Naive thymus-derived CD4-positive, alpha-beta T cell (primary cell): ENCODE measurements around the gene SLC4A1AP. TPM values are rescaled to one million over a fixed set of nuclear protein-coding genes. Genes with fewer than 3 reads are reported as not detected.
"Not testable (repeated sequence)": the region's sequence is repeated elsewhere in the genome, so short reads cannot be mapped to it uniquely, and the experiment has no call there.

Experiments used
- ATAC-seq: fragments of 150-1000 bp; cut with Tn5 transposase; 2 replicates; pipeline ENCODE4 v1.10.0; 2021; ENCODE audit warnings: mild to moderate bottlenecking, moderate library complexity
- CTCF ChIA-PET: fragments of 350-600 bp; sonication (Branson Sonifier 250); formaldehyde crosslinking; loops from one replicate; lab custom pipeline; 2021; ENCODE audit warnings: antibody characterized with exemption; lab: Charles Lee
- POLR2A ChIA-PET: fragments of 350-600 bp; sonication (Branson Sonifier 250); formaldehyde crosslinking; loops from one replicate; lab custom pipeline; 2021; ENCODE audit warnings: antibody characterized with exemption, inconsistent platforms; lab: Charles Lee
- DNase-seq, 9 donors: peaks; one replicate each; pipeline versions ENCODE4 v3.0.0 to v3.0.0-alpha.2; 2020 to 2022; ENCODE audit warnings: mixed read lengths in 1 of 9
- H3K27ac ChIP-seq: one replicate; pipeline ENCODE4 v1.7.0; 2013; ENCODE audit warnings: mild to moderate bottlenecking, low read depth, low read length, moderate library complexity
- H3K27me3 ChIP-seq, 2 donors: one replicate each; pipeline ENCODE4 v1.7.0; 2013; ENCODE audit warnings: low read length in 2 of 2, mild to moderate bottlenecking in 2 of 2, moderate library complexity in 2 of 2; ENCODE audit not compliant: control insufficient read depth in 2 of 2, insufficient read depth in 2 of 2
- H3K36me3 ChIP-seq, 3 experiments: 1 replicate in 2 of 3; 2 replicates in 1 of 3; pipeline ENCODE4 v1.7.0; 2013; ENCODE audit warnings: low read length in 3 of 3, mild to moderate bottlenecking in 3 of 3, moderate library complexity in 1 of 3; ENCODE audit not compliant: insufficient read depth in 3 of 3, control insufficient read depth in 2 of 3
- H3K4me1 ChIP-seq, 2 donors: one replicate each; pipeline ENCODE4 v1.7.0; 2013; ENCODE audit warnings: low read length in 2 of 2, mild to moderate bottlenecking in 2 of 2, moderate library complexity in 1 of 2; ENCODE audit not compliant: control insufficient read depth in 2 of 2, insufficient read depth in 2 of 2
- H3K4me3 ChIP-seq: 2 replicates; pipeline ENCODE4 v1.7.0; 2013; ENCODE audit warnings: mild to moderate bottlenecking, low read length
- H3K9me3 ChIP-seq, 3 experiments: 1 replicate in 2 of 3; 2 replicates in 1 of 3; pipeline ENCODE4 v1.7.0; 2013; ENCODE audit warnings: low read length in 3 of 3; ENCODE audit not compliant: control insufficient read depth in 2 of 3
- H3K27ac Mint-ChIP-seq, 9 donors: one replicate each; pipeline ENCODE4 v1.8.0; 2020 to 2022; ENCODE audit warnings: mixed read lengths in 9 of 9, mild to moderate bottlenecking in 8 of 9, moderate library complexity in 5 of 9, inconsistent platforms in 2 of 9
- H3K27me3 Mint-ChIP-seq, 5 donors: one replicate each; pipeline ENCODE4 v1.8.0; 2021 to 2022; ENCODE audit warnings: mixed read lengths in 5 of 5, mild to moderate bottlenecking in 1 of 5
- H3K36me3 Mint-ChIP-seq, 5 donors: one replicate each; pipeline ENCODE4 v1.8.0; 2020 to 2022; ENCODE audit warnings: mixed read lengths in 5 of 5, mild to moderate bottlenecking in 3 of 5, inconsistent platforms in 1 of 5
- H3K4me1 Mint-ChIP-seq, 7 donors: one replicate each; pipeline ENCODE4 v1.8.0; 2020 to 2022; ENCODE audit warnings: mixed read lengths in 7 of 7, mild to moderate bottlenecking in 3 of 7, inconsistent platforms in 1 of 7
- H3K4me3 Mint-ChIP-seq, 10 donors: one replicate each; pipeline ENCODE4 v1.8.0; 2020 to 2022; ENCODE audit warnings: mild to moderate bottlenecking in 10 of 10, mixed read lengths in 10 of 10, moderate library complexity in 6 of 10, inconsistent platforms in 2 of 10
- H3K9me3 Mint-ChIP-seq, 11 donors: one replicate each; pipeline ENCODE4 v1.8.0; 2020 to 2022; ENCODE audit warnings: mixed read lengths in 11 of 11, mild to moderate bottlenecking in 4 of 11, inconsistent platforms in 1 of 11, moderate library complexity in 1 of 11
- intact Hi-C, 2 donors: fragments of 100-400 bp; cut with micrococcal nuclease; formaldehyde crosslinking; loops; one replicate each; pipeline ENCODE4 v1.15.1; 2023
- polyA plus RNA-seq, 2 donors: library from polyadenylated mRNA; unstranded; fragments of 300-500 nt; fragmentation: Illumina TruSeq; gene quantifications; one replicate each; pipeline ENCODE4 v1.2.3, GENCODE V29; 2021
- total RNA-seq, 6 experiments: library from RNA in 5 of 6; stranded (reverse) in 5 of 6; gene quantifications; 1 replicate in 5 of 6; 2 replicates in 1 of 6; pipeline ENCODE4 v1.2.3 and lab custom pipeline; 2021 to 2026

Gene SLC4A1AP
- total and polyA plus RNA-seq, 7 experiments from 2014 or later = 14.7 to 37.6 (median 24.7) TPM

GRCh38 chr2:27630257-27630656, 33.4 kb upstream of the SLC4A1AP start:
- peaks cover 11 to 13% of the 10 kb centered on the region in 2 donors for H3K4me1 ChIP-seq
- Mint-ChIP-seq H3K36me3 (peaks cover 10 to 34% (median 27%) of the 10 kb centered on the region in 5 donors), H3K4me3 (peak overlapping the region in 4 of 10 donors; percentile 23 to 39 (median 29)), H3K4me1 (peaks cover 6 to 33% (median 28%) of the 10 kb centered on the region in 7 donors), H3K27ac (peak overlapping the region in 1 of 9 donors; percentile 32)
- H3K9me3 ChIP-seq, H3K27ac ChIP-seq, H3K4me3 ChIP-seq, H3K27me3 Mint-ChIP-seq, H3K9me3 Mint-ChIP-seq, ATAC-seq, intact Hi-C loops, DNase-seq, H3K27me3 ChIP-seq, CTCF ChIA-PET: not testable (repeated sequence)
- POLR2A ChIA-PET = interaction anchor here (1.1 kb wide), 1 partner anchor 580 kb away, joined by 3 read pairs; no protein-coding TSS in a partner anchor
- peaks cover 19 to 44% (median 20%) of the 10 kb centered on the region in 3 experiments for H3K36me3 ChIP-seq

- Histone ChIP-seq H3K4me3 (no peak overlapping the region), H3K27ac (no peak overlapping the region), H3K27me3 (no peaks in the 10 kb centered on the region), H3K36me3 (peaks cover 24 to 66% (median 34%) of the 10 kb centered on the region in 3 experiments), H3K9me3 (no peaks in the 10 kb centered on the region), H3K4me1 (peaks cover 5 to 20% of the 10 kb centered on the region in 2 donors)
- CTCF ChIA-PET = no interaction called here
- POLR2A ChIA-PET = interaction anchor here (2.6 kb wide), 1 partner anchor 29 kb away, joined by 9 read pairs; the partner anchor contains the start of genes SLC4A1AP and SUPT7L
- Mint-ChIP-seq H3K4me3 (no peak overlapping the region), H3K36me3 (peaks cover 25 to 58% (median 38%) of the 10 kb centered on the region in 5 donors), H3K27me3 (no peaks in the 10 kb centered on the region), H3K4me1 (peaks cover 7 to 38% (median 23%) of the 10 kb centered on the region in 7 donors), H3K27ac (no peak overlapping the region), H3K9me3 (peaks cover 0 to 1% (median 0%) of the 10 kb centered on the region in 11 donors)
- DNase-seq (no peak), ATAC-seq (no peak)
- intact Hi-C loops = no loop called here
Observed at GRCh38 chr2:27634291-27634690, 29.4 kb upstream of the SLC4A1AP start.

- DNase-seq (no peak), ATAC-seq (no peak)
- H3K4me3 ChIP-seq = no peak overlapping the region
- intact Hi-C loops = no loop called here
- peaks cover 34 to 74% (median 37%) of the 10 kb centered on the region in 3 experiments for H3K36me3 ChIP-seq
- H3K9me3 ChIP-seq = no peaks in the 10 kb centered on the region
- POLR2A ChIA-PET = interaction anchor here (0.9 kb wide), 1 partner anchor 27 kb away, joined by 4 read pairs; no protein-coding TSS in a partner anchor
- no peak overlapping the region for H3K4me3 Mint-ChIP-seq
- H3K27ac ChIP-seq = no peak overlapping the region
- peaks cover 0 to 13% of the 10 kb centered on the region in 2 donors for H3K4me1 ChIP-seq
- peak overlapping the region in 1 of 9 donors; percentile 45 for H3K27ac Mint-ChIP-seq
- no peaks in the 10 kb centered on the region for H3K27me3 Mint-ChIP-seq
- H3K36me3 Mint-ChIP-seq = peaks cover 25 to 63% (median 42%) of the 10 kb centered on the region in 5 donors
- CTCF ChIA-PET = no interaction called here
- peaks cover 7 to 21% (median 15%) of the 10 kb centered on the region in 7 donors for H3K4me1 Mint-ChIP-seq
- H3K27me3 ChIP-seq = no peaks in the 10 kb centered on the region
- H3K9me3 Mint-ChIP-seq = peaks cover 0 to 1% (median 0%) of the 10 kb centered on the region in 11 donors
Observed at GRCh38 chr2:27636766-27637165, 26.9 kb upstream of the SLC4A1AP start.

- Histone ChIP-seq H3K4me1 (peaks cover 0 to 13% of the 10 kb centered on the region in 2 donors), H3K36me3 (peaks cover 30 to 72% (median 37%) of the 10 kb centered on the region in 3 experiments), H3K27me3 (no peaks in the 10 kb centered on the region), H3K4me3 (no peak overlapping the region), H3K27ac (no peak overlapping the region), H3K9me3 (no peaks in the 10 kb centered on the region)
- Mint-ChIP-seq H3K27ac (peak overlapping the region in 3 of 9 donors; percentile 54 to 84 (median 68)), H3K4me1 (peaks cover 0 to 18% (median 9%) of the 10 kb centered on the region in 7 donors), H3K9me3 (peaks cover 0 to 1% (median 0%) of the 10 kb centered on the region in 11 donors), H3K27me3 (no peaks in the 10 kb centered on the region), H3K4me3 (peak overlapping the region in 1 of 10 donors; percentile 72), H3K36me3 (peaks cover 20 to 59% (median 41%) of the 10 kb centered on the region in 5 donors)
- ATAC-seq (peak; percentile 27), DNase-seq (no peak)
- ChIA-PET POLR2A (interaction anchor here (0.9 kb wide), 1 partner anchor 26 kb away, joined by 3 read pairs; the partner anchor contains the start of genes SLC4A1AP and SUPT7L), CTCF (no interaction called here)
- intact Hi-C loops = no loop called here
Observed at GRCh38 chr2:27638037-27638637, 25.6 kb upstream of the SLC4A1AP start.

- Mint-ChIP-seq H3K36me3 (peaks cover 20 to 57% (median 41%) of the 10 kb centered on the region in 5 donors), H3K9me3 (peaks cover 0 to 1% (median 0%) of the 10 kb centered on the region in 11 donors), H3K27ac (peak overlapping the region in 3 of 9 donors; percentile 38 to 84 (median 54)), H3K4me1 (peaks cover 0 to 18% (median 9%) of the 10 kb centered on the region in 7 donors), H3K27me3 (no peaks in the 10 kb centered on the region), H3K4me3 (no peak overlapping the region)
- no peaks in the 10 kb centered on the region for H3K27me3 ChIP-seq
- H3K4me3 ChIP-seq = no peak overlapping the region
- CTCF ChIA-PET = no interaction called here
- no peaks in the 10 kb centered on the region for H3K9me3 ChIP-seq
- peaks cover 0 to 13% of the 10 kb centered on the region in 2 donors for H3K4me1 ChIP-seq
- no peak overlapping the region for H3K27ac ChIP-seq
- ATAC-seq (no peak), DNase-seq (no peak)
- intact Hi-C loops = no loop called here
- H3K36me3 ChIP-seq = peaks cover 30 to 72% (median 37%) of the 10 kb centered on the region in 3 experiments
- POLR2A ChIA-PET = interaction anchor here (0.9 kb wide), 1 partner anchor 25 kb away, joined by 3 read pairs; the partner anchor contains the start of genes SLC4A1AP and SUPT7L
Observed at GRCh38 chr2:27638709-27639108, 25.0 kb upstream of the SLC4A1AP start.

GRCh38 chr2:27640722-27641245, 22.9 kb upstream of the SLC4A1AP start:
- Histone ChIP-seq H3K4me3 (no peak overlapping the region), H3K9me3 (no peaks in the 10 kb centered on the region), H3K4me1 (peaks cover 0 to 13% of the 10 kb centered on the region in 2 donors), H3K27ac (no peak overlapping the region), H3K27me3 (no peaks in the 10 kb centered on the region), H3K36me3 (peaks cover 22 to 65% (median 26%) of the 10 kb centered on the region in 3 experiments)
- intact Hi-C loops = no loop called here
- ChIA-PET CTCF (no interaction called here), POLR2A (no interaction called here)
- H3K27ac Mint-ChIP-seq = no peak overlapping the region
- no peak for ATAC-seq
- no peaks in the 10 kb centered on the region for H3K27me3 Mint-ChIP-seq
- H3K9me3 Mint-ChIP-seq = no peaks in the 10 kb centered on the region
- no peak overlapping the region for H3K4me3 Mint-ChIP-seq
- DNase-seq = no peak
- H3K36me3 Mint-ChIP-seq = peaks cover 12 to 43% (median 25%) of the 10 kb centered on the region in 5 donors
- H3K4me1 Mint-ChIP-seq = peaks cover 0 to 16% (median 0%) of the 10 kb centered on the region in 7 donors
